DMS153 treated with DMSO at 0.1 percent for 48 hours (cell line): ENCODE measurements around the gene CSF2.
"Not testable (repeated sequence)": the region's sequence is repeated elsewhere in the genome, so short reads cannot be mapped to it uniquely, and the experiment has no call there.

ENCODE experiments used
- DNase-seq: peaks from one replicate; lab custom pipeline; 2025; ENCODE audit not compliant: unreplicated experiment; lab: John Stamatoyannopoulos, UW

CSF2 gene

GRCh38 chr5:132105688-132106087 is 32.1 kb downstream of the CSF2 start:
- no peak for DNase-seq

GRCh38 chr5:132108495-132108894 is 34.9 kb downstream of the CSF2 start:
- not testable (repeated sequence) for DNase-seq

GRCh38 chr5:132108957-132109356 is 35.4 kb downstream of the CSF2 start:
- not testable (repeated sequence) for DNase-seq

- DNase-seq, result no peak
These were observed 36.0 kb downstream of the CSF2 start for GRCh38 chr5:132109494-132110053.

GRCh38 chr5:132110195-132110594 is 36.6 kb downstream of the CSF2 start:
- no peak for DNase-seq

GRCh38 chr5:132110930-132111329 is 37.3 kb downstream of the CSF2 start:
- no peak for DNase-seq

- DNase-seq, result no peak
These were observed 38.5 kb downstream of the CSF2 start for GRCh38 chr5:132112111-132112510.

GRCh38 chr5:132114150-132115121 is 40.8 kb downstream of the CSF2 start:
- no peak for DNase-seq

- DNase-seq, result no peak
These were observed 41.8 kb downstream of the CSF2 start for GRCh38 chr5:132115375-132115774.

GRCh38 chr5:132116072-132116471 is 42.5 kb downstream of the CSF2 start:
- no peak for DNase-seq

GRCh38 chr5:132116909-132117489 is 43.4 kb downstream of the CSF2 start:
- not testable (repeated sequence) for DNase-seq

- DNase-seq, result not testable (repeated sequence)
These were observed 47.1 kb downstream of the CSF2 start for GRCh38 chr5:132120717-132121116.

- DNase-seq, result not testable (repeated sequence)
These were observed 49.4 kb downstream of the CSF2 start for GRCh38 chr5:132122971-132123370.

GRCh38 chr5:132123578-132123977 is 50.0 kb downstream of the CSF2 start:
- DNase-seq, result not testable (repeated sequence)
